B cell (primary cell): ENCODE data around the gene LBHD1. TPM values are rescaled to one million over a fixed set of nuclear protein-coding genes. Genes with fewer than 3 reads are reported as not detected.

Source experiments
- ATAC-seq: fragments of 200-7000 bp; cut with Tn5 transposase; one replicate; pipeline ENCODE4 v1.10.0; 2021; ENCODE audit warnings: low read depth, mild to moderate bottlenecking, moderate number of reproducible peaks, moderate library complexity
- CTCF ChIA-PET: fragments of 350-600 bp; sonication (Branson Sonifier 250); formaldehyde crosslinking; loops from one replicate; lab custom pipeline; 2021; ENCODE audit warnings: antibody characterized with exemption, inconsistent platforms; lab: Charles Lee
- POLR2A ChIA-PET: fragments of 350-600 bp; sonication (Branson Sonifier 250); formaldehyde crosslinking; loops from one replicate; lab custom pipeline; 2021; ENCODE audit warnings: antibody characterized with exemption; lab: Charles Lee
- DNase-seq: peaks from one replicate; pipeline ENCODE4 v3.0.0; 2013
- H2AFZ ChIP-seq: 2 replicates; pipeline ENCODE4 v1.6.1; 2012; ENCODE audit warnings: mild to moderate bottlenecking, low read depth, low read length; ENCODE audit not compliant: insufficient read depth, poor library complexity, severe bottlenecking
- H3K27ac ChIP-seq, 2 donors: 1 replicate in 1 of 2; 2 replicates in 1 of 2; pipeline ENCODE4 v1.5.1; 2012 to 2013; ENCODE audit warnings: low read length in 2 of 2, mild to moderate bottlenecking in 2 of 2, moderate library complexity in 1 of 2
- H3K27me3 ChIP-seq, 4 experiments: fragments of 200-600 bp in 1 of 4; sonication (generic) in 1 of 4; replicated peaks in 1 of 4; 1 replicate in 2 of 4; 2 replicates in 2 of 4; pipeline versions ENCODE4 v1.6.1 to v1.7.0; 2013 to 2016; ENCODE audit warnings: low read length in 3 of 4, mild to moderate bottlenecking in 2 of 4, mixed read lengths in 1 of 4, moderate library complexity in 1 of 4; ENCODE audit not compliant: insufficient read depth in 4 of 4, control insufficient read depth in 3 of 4; ENCODE audit errors: control extremely low read depth in 1 of 4
- H3K36me3 ChIP-seq, 2 experiments: replicated peaks in 1 of 2; 1 replicate in 1 of 2; 2 replicates in 1 of 2; pipeline versions ENCODE4 v1.6.1 to v1.7.1; 2013; ENCODE audit warnings: low read length in 1 of 2; ENCODE audit not compliant: insufficient read depth in 2 of 2, control insufficient read depth in 1 of 2; ENCODE audit errors: control extremely low read depth in 1 of 2, extremely low read depth in 1 of 2
- H3K4me1 ChIP-seq, 2 donors: fragments of 200-600 bp in 1 of 2; sonication (generic) in 1 of 2; 1 replicate in 1 of 2; 2 replicates in 1 of 2; pipeline versions ENCODE4 v1.5.1 to v1.6.1; 2013 to 2017; ENCODE audit warnings: low read length in 2 of 2; ENCODE audit not compliant: control insufficient read depth in 2 of 2, insufficient read depth in 2 of 2
- H3K4me2 ChIP-seq: replicated peaks from 2 replicates; pipeline ENCODE3; 2012; ENCODE audit warnings: mild to moderate bottlenecking, low read depth, low read length; ENCODE audit not compliant: poor library complexity, severe bottlenecking
- H3K4me3 ChIP-seq, 5 experiments: fragments of 200-600 bp in 1 of 5; sonication (generic) in 1 of 5; 1 replicate in 3 of 5; 2 replicates in 2 of 5; pipeline versions ENCODE4 v1.5.1 to v1.7.0; 2011 to 2016; ENCODE audit warnings: low read length in 4 of 5, mild to moderate bottlenecking in 4 of 5, low read depth in 2 of 5, control low read depth in 1 of 5, moderate library complexity in 1 of 5; ENCODE audit not compliant: insufficient read depth in 1 of 5; ENCODE audit errors: control extremely low read depth in 1 of 5, extremely low read depth in 1 of 5
- H3K79me2 ChIP-seq: fragments of 200-600 bp; sonication (generic); one replicate; pipeline ENCODE4 v1.6.0; 2016; ENCODE audit warnings: low read length; ENCODE audit not compliant: control insufficient read depth, insufficient read depth
- H3K9ac ChIP-seq: fragments of 200-600 bp; sonication (generic); 2 replicates; pipeline ENCODE4 v1.6.1; 2017; ENCODE audit warnings: mild to moderate bottlenecking, low read length, moderate library complexity
- H3K9me3 ChIP-seq, 3 donors: one replicate each; pipeline versions ENCODE4 v1.6.1 to v1.7.1; 2013; ENCODE audit warnings: low read length in 2 of 3; ENCODE audit not compliant: control insufficient read depth in 2 of 3, insufficient read depth in 1 of 3; ENCODE audit errors: control extremely low read depth in 1 of 3
- H4K20me1 ChIP-seq: 2 replicates; pipeline ENCODE4 v1.6.0; 2012; ENCODE audit warnings: mild to moderate bottlenecking, low read length; ENCODE audit not compliant: insufficient read depth, control insufficient read depth, poor library complexity, severe bottlenecking
- H3K27ac Mint-ChIP-seq: one replicate; pipeline ENCODE4 v1.8.0; 2021; ENCODE audit warnings: mixed read lengths
- H3K27me3 Mint-ChIP-seq: one replicate; pipeline ENCODE4 v1.8.0; 2021; ENCODE audit warnings: mixed read lengths
- H3K4me1 Mint-ChIP-seq: one replicate; pipeline ENCODE4 v1.8.0; 2021; ENCODE audit warnings: mixed read lengths
- H3K4me3 Mint-ChIP-seq: one replicate; pipeline ENCODE4 v1.8.0; 2021; ENCODE audit warnings: mixed read lengths
- H3K9me3 Mint-ChIP-seq: one replicate; pipeline ENCODE4 v1.8.0; 2022; ENCODE audit warnings: mixed read lengths; ENCODE audit not compliant: insufficient read depth
- CTCF ChIP-seq: fragments of 200-600 bp; IDR thresholded peaks from one replicate; pipeline ENCODE4 v1.8.0; 2022; ENCODE audit warnings: antibody characterized with exemption, mild to moderate bottlenecking
- EZH2 ChIP-seq: IDR thresholded peaks from 2 replicates; pipeline ENCODE4 v1.6.1; 2012; ENCODE audit warnings: borderline replicate concordance, low read depth, mild to moderate bottlenecking, moderate library complexity, low read length; ENCODE audit not compliant: insufficient read depth, poor library complexity, severe bottlenecking
- WGBS: methylation state at CpG from one replicate; pipeline ENCODE4 v1.1.5; 2013; ENCODE audit warnings: missing lambda C conversion rate; ENCODE audit not compliant: insufficient coverage; 5-methylcytosine and 5-hydroxymethylcytosine counted together
- intact Hi-C: fragments of 100-400 bp; cut with micrococcal nuclease; formaldehyde crosslinking; loops from one replicate; pipeline ENCODE4 v1.10.0; 2022
- polyA plus RNA-seq: library from polyadenylated mRNA; depleted of rRNA; stranded (reverse); fragments of >200 nt; gene quantifications from 2 replicates; pipeline ENCODE4 v1.2.3, GENCODE V29; 2012
- total RNA-seq, 2 donors: library from RNA; stranded (reverse); fragments of 120-200 nt in 1 of 2; gene quantifications; 1 replicate in 1 of 2; 2 replicates in 1 of 2; pipeline versions ENCODE4 v1.2.3 to v1.2.4, GENCODE V29; 2013 to 2022

The LBHD1 gene
- total and polyA plus RNA-seq, 2 donors (not counting 1 experiment from before 2014, with no cell fraction given) = 19.3 to 33.3 TPM

GRCh38 chr11:62712276-62712812, 40.3 kb upstream of the LBHD1 start:
- Histone ChIP-seq H3K4me3 (no peak overlapping the region), H3K9ac (no peak overlapping the region), H3K4me1 (peaks cover 22 to 33% of the 10 kb centered on the region in 2 donors), H3K79me2 (peaks cover 42% of the 10 kb centered on the region), H4K20me1 (peaks cover 6% of the 10 kb centered on the region), H3K4me2 (no peak overlapping the region), H3K27me3 (no peaks in the 10 kb centered on the region), H2AFZ (no peak overlapping the region), H3K27ac (peak overlapping the region in 1 of 2 donors; percentile 51), H3K9me3 (no peaks in the 10 kb centered on the region), H3K36me3 (peaks cover 2 to 61% of the 10 kb centered on the region in 2 experiments)
- WGBS = 100% methylated on average over 1 of the region's 6 CpGs
- ChIA-PET POLR2A (interaction anchor here (0.6 to 1.0 kb wide), 2 partner anchors 129 to 140 kb away, joined by 3 to 4 read pairs; no protein-coding TSS in a partner anchor), CTCF (no interaction called here)
- H3K4me3 Mint-ChIP-seq = no peak overlapping the region
- intact Hi-C loops = no loop called here
- H3K4me1 Mint-ChIP-seq = peaks cover 43% of the 10 kb centered on the region
- no peaks in the 10 kb centered on the region for H3K27me3 Mint-ChIP-seq
- TF ChIP-seq CTCF (no peak), EZH2 (no peak)
- no peaks in the 10 kb centered on the region for H3K9me3 Mint-ChIP-seq
- H3K27ac Mint-ChIP-seq = peak overlapping the region; percentile 64
- no peak for DNase-seq
- no peak for ATAC-seq

- Histone ChIP-seq H3K4me3 (peak overlapping the region; percentile 18 to 91 (median 73)), H3K79me2 (peaks cover 25% of the 10 kb centered on the region), H3K27me3 (no peaks in the 10 kb centered on the region), H4K20me1 (no peaks in the 10 kb centered on the region), H3K4me1 (peaks cover 39 to 52% of the 10 kb centered on the region in 2 donors), H3K9me3 (no peaks in the 10 kb centered on the region), H2AFZ (peak overlapping the region; percentile 99), H3K4me2 (peak overlapping the region; percentile 95), H3K36me3 (peaks cover 0 to 38% of the 10 kb centered on the region in 2 experiments), H3K27ac (peak overlapping the region; percentile 90 to 93), H3K9ac (peak overlapping the region; percentile 89)
- Mint-ChIP-seq H3K4me3 (peak overlapping the region; percentile 92), H3K27ac (peak overlapping the region; percentile 95), H3K4me1 (peaks cover 65% of the 10 kb centered on the region), H3K9me3 (no peaks in the 10 kb centered on the region), H3K27me3 (no peaks in the 10 kb centered on the region)
- intact Hi-C loops = no loop called here
- TF ChIP-seq EZH2 = no peak
- DNase-seq = no peak
- WGBS = 69% methylated on average over 7 of the region's 7 CpGs
- ChIA-PET CTCF (interaction anchor here (1.0 to 1.4 kb wide), 3 partner anchors 38 to 116 kb away, joined by 3 read pairs; partner anchors contain the start of genes C11orf98, CSKMT and UQCC3), POLR2A (interaction anchor here (0.6 to 6.5 kb wide), 17 partner anchors 17 to 171 kb away, joined by 3 to 66 read pairs (median 9); partner anchors contain the start of genes C11orf98, CSKMT, HNRNPUL2 and INTS5)
- ATAC-seq = no peak
These were observed 37.9 kb upstream of the LBHD1 start for GRCh38 chr11:62710001-62710345.
